ENCODE measurements around the gene IGHMBP2.

IGHMBP2 gene

GRCh38 chr11:68893282-68893681 lies 10.4 kb upstream of the IGHMBP2 start:
- no peak for TF ChIP-seq CTCF (IDR thresholded peaks at IDR 0.05; ENCODE audit: extremely low read depth, missing control alignments)
- DNase-seq (ENCODE audit: low spot score), result no peak

GRCh38 chr11:68896171-68896959 lies 7.3 kb upstream of the IGHMBP2 start:
- TF ChIP-seq CTCF (IDR thresholded peaks at IDR 0.05; ENCODE audit: extremely low read depth, missing control alignments), result no peak
- no peak for DNase-seq (ENCODE audit: low spot score)

GRCh38 chr11:68897441-68897840 lies 6.2 kb upstream of the IGHMBP2 start:
- TF ChIP-seq CTCF (IDR thresholded peaks at IDR 0.05; ENCODE audit: extremely low read depth, missing control alignments), result no peak
- no peak for DNase-seq (ENCODE audit: low spot score)

GRCh38 chr11:68900835-68901381 lies 2.8 kb upstream of the IGHMBP2 start:
- DNase-seq (ENCODE audit: low spot score), result no peak

GRCh38 chr11:68904248-68904847 lies 657 bp downstream of the IGHMBP2 start:
- peak; percentile 56 for DNase-seq (ENCODE audit: low spot score)

More at GRCh38 chr11:68900835-68901381, 2.8 kb upstream of the IGHMBP2 start:
- TF ChIP-seq CTCF (IDR thresholded peaks at IDR 0.05; ENCODE audit: extremely low read depth, missing control alignments), result no peak

GRCh38 chr11:68905421-68906360 lies 2.0 kb downstream of the IGHMBP2 start:
- no peak for TF ChIP-seq CTCF (IDR thresholded peaks at IDR 0.05; ENCODE audit: extremely low read depth, missing control alignments)
- DNase-seq (ENCODE audit: low spot score), result no peak

More at GRCh38 chr11:68904248-68904847, 657 bp downstream of the IGHMBP2 start:
- no peak for TF ChIP-seq CTCF (IDR thresholded peaks at IDR 0.05; ENCODE audit: extremely low read depth, missing control alignments)

Measured in GM20000 (cell line).